ENCODE data around the gene FPR2.

DNA sequence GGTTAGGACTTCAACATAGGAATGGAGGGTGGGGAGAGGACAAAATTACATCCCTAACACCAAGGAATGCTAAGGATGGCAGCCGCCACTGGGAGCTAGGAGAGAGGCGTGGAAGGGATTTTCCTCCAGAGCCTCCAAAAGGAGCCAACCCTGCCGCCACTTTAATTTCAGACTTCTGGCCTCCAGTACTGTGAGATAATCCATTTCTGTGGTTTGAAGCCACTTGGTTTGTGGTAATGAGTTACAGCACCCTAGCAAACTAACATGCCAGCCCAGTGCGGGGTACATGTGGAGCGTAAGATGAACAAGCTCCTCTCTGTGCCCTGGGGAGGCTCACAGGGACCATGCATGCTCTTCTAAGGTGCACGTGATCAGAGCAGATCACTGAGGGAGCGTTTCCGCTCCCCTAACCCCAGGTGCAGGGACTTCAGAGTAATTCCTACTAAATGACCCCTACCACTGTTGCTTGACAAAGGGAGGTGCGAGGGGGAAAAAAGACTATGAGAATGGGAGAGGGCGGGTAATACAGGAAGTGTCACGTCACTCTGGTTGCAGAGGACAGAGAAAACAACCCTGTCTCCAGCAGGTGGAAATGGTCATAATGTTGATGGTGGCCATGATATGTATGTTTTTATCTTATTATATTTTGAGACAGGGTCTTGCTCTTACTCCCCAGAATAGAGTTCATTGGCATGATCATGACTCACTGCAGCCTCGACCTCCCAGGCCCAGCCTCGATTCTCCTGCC is 21.3 kb upstream of the FPR2 start:
- TF ChIP-seq, protein P1, sequence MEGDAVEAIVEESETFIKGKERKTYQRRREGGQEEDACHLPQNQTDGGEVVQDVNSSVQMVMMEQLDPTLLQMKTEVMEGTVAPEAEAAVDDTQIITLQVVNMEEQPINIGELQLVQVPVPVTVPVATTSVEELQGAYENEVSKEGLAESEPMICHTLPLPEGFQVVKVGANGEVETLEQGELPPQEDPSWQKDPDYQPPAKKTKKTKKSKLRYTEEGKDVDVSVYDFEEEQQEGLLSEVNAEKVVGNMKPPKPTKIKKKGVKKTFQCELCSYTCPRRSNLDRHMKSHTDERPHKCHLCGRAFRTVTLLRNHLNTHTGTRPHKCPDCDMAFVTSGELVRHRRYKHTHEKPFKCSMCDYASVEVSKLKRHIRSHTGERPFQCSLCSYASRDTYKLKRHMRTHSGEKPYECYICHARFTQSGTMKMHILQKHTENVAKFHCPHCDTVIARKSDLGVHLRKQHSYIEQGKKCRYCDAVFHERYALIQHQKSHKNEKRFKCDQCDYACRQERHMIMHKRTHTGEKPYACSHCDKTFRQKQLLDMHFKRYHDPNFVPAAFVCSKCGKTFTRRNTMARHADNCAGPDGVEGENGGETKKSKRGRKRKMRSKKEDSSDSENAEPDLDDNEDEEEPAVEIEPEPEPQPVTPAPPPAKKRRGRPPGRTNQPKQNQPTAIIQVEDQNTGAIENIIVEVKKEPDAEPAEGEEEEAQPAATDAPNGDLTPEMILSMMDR (IDR thresholded peaks at IDR 0.05; ENCODE audit: low read depth, low read length), result no peak
- no peak for TF ChIP-seq EZH2phosphoT487 (IDR thresholded peaks at IDR 0.05; ENCODE audit: low read depth)
